DND-41 (cell line): ENCODE data around the gene PPP2R2D.

Experiments used
- EZH2 ChIP-seq: IDR thresholded peaks from 3 replicates; pipeline ENCODE4 v1.6.1; 2012; ENCODE audit warnings: borderline replicate concordance, low read depth, mild to moderate bottlenecking, moderate library complexity, low read length, inconsistent platforms; ENCODE audit not compliant: severe bottlenecking
- TF ChIP-seq, protein P1 (sequence below): IDR thresholded peaks from 2 replicates; pipeline ENCODE4 v1.5.1; 2012; ENCODE audit warnings: borderline replicate concordance, low read length, moderate library complexity, mild to moderate bottlenecking; ENCODE audit not compliant: poor library complexity, severe bottlenecking; ENCODE audit errors: extremely low read depth

- TF ChIP-seq, protein P1, sequence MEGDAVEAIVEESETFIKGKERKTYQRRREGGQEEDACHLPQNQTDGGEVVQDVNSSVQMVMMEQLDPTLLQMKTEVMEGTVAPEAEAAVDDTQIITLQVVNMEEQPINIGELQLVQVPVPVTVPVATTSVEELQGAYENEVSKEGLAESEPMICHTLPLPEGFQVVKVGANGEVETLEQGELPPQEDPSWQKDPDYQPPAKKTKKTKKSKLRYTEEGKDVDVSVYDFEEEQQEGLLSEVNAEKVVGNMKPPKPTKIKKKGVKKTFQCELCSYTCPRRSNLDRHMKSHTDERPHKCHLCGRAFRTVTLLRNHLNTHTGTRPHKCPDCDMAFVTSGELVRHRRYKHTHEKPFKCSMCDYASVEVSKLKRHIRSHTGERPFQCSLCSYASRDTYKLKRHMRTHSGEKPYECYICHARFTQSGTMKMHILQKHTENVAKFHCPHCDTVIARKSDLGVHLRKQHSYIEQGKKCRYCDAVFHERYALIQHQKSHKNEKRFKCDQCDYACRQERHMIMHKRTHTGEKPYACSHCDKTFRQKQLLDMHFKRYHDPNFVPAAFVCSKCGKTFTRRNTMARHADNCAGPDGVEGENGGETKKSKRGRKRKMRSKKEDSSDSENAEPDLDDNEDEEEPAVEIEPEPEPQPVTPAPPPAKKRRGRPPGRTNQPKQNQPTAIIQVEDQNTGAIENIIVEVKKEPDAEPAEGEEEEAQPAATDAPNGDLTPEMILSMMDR, result no peak
- no peak for TF ChIP-seq EZH2
Measured at GRCh38 chr10:131981429-131982184, 80.8 kb downstream of the PPP2R2D start, which contains the start of gene BNIP3.
